HEK293T (cell line): ENCODE data around the gene SLAMF1.
A peak's percentile ranks its signal among the peaks of the same experiment; 100 is the strongest.

ENCODE experiments used
- CTCF ChIA-PET: fragments of 350-600 bp; formaldehyde crosslinking; extraction: SDS; loops from one replicate; lab custom pipeline; 2021; ENCODE audit warnings: antibody characterized with exemption, inconsistent platforms; lab: Yijun Ruan, JAX
- POLR2A ChIA-PET: fragments of 350-600 bp; formaldehyde crosslinking; extraction: SDS; loops from one replicate; lab custom pipeline; 2020; ENCODE audit warnings: antibody characterized with exemption, inconsistent platforms; lab: Yijun Ruan, JAX
- DNase-seq: peaks from one replicate; pipeline ENCODE4 v3.0.0; 2012; ENCODE audit warnings: mixed read lengths; ENCODE audit errors: extremely low spot score
- ARNT ChIP-seq: fragments of 450-650 bp; IDR thresholded peaks from 2 replicates; pipeline ENCODE4 v1.6.1; 2017; ENCODE audit warnings: mild to moderate bottlenecking
- BHLHE40 ChIP-seq: fragments of 450-650 bp; IDR thresholded peaks from 2 replicates; pipeline ENCODE4 v1.6.1; 2016; ENCODE audit warnings: mild to moderate bottlenecking, moderate library complexity, borderline replicate concordance
- CTBP1 ChIP-seq: fragments of 450-650 bp; IDR thresholded peaks from 2 replicates; pipeline ENCODE4 v1.6.1; 2016; ENCODE audit warnings: borderline replicate concordance
- ELF4 ChIP-seq: fragments of 450-650 bp; IDR thresholded peaks from 2 replicates; pipeline ENCODE4 v1.6.1; 2017; ENCODE audit warnings: antibody characterized with exemption
- FOXA1 ChIP-seq: fragments of 450-650 bp; IDR thresholded peaks from 2 replicates; pipeline ENCODE4 v1.6.1; 2016; ENCODE audit warnings: mild to moderate bottlenecking
- FOXK2 ChIP-seq: fragments of 450-650 bp; IDR thresholded peaks from 2 replicates; pipeline ENCODE4 v1.6.1; 2016; ENCODE audit warnings: mild to moderate bottlenecking
- FOXM1 ChIP-seq: fragments of 450-650 bp; IDR thresholded peaks from 2 replicates; pipeline ENCODE4 v1.6.1; 2017; ENCODE audit warnings: mild to moderate bottlenecking, borderline replicate concordance
- HDGF ChIP-seq: fragments of 450-650 bp; IDR thresholded peaks from 2 replicates; pipeline ENCODE4 v1.6.1; 2017; ENCODE audit warnings: antibody characterized with exemption, borderline replicate concordance
- L3MBTL2 ChIP-seq: fragments of 450-650 bp; conservative IDR thresholded peaks from 2 replicates; pipeline ENCODE4 v1.6.1; 2016; ENCODE audit warnings: mild to moderate bottlenecking
- LEF1 ChIP-seq: fragments of 450-650 bp; IDR thresholded peaks from 2 replicates; pipeline ENCODE4 v1.6.1; 2017; ENCODE audit warnings: mild to moderate bottlenecking, borderline replicate concordance
- NFRKB ChIP-seq: fragments of 450-650 bp; IDR thresholded peaks from 2 replicates; pipeline ENCODE4 v1.6.1; 2016; ENCODE audit warnings: mild to moderate bottlenecking, moderate library complexity
- SP1 ChIP-seq: fragments of 450-650 bp; IDR thresholded peaks from 2 replicates; pipeline ENCODE4 v1.6.1; 2017
- SUZ12 ChIP-seq: fragments of 450-650 bp; IDR thresholded peaks from 2 replicates; pipeline ENCODE4 v1.6.1; 2016; ENCODE audit warnings: mild to moderate bottlenecking
- TARDBP ChIP-seq: fragments of 450-650 bp; IDR thresholded peaks from 2 replicates; pipeline ENCODE4 v1.6.1; 2016
- ZNF384 ChIP-seq: fragments of 450-650 bp; IDR thresholded peaks from 2 replicates; pipeline ENCODE4 v1.6.1; 2016
- TF ChIP-seq, protein P1 (sequence below): fragments of 450-650 bp; IDR thresholded peaks from 2 replicates; pipeline ENCODE4 v1.6.1; 2016

SLAMF1 gene

DNA sequence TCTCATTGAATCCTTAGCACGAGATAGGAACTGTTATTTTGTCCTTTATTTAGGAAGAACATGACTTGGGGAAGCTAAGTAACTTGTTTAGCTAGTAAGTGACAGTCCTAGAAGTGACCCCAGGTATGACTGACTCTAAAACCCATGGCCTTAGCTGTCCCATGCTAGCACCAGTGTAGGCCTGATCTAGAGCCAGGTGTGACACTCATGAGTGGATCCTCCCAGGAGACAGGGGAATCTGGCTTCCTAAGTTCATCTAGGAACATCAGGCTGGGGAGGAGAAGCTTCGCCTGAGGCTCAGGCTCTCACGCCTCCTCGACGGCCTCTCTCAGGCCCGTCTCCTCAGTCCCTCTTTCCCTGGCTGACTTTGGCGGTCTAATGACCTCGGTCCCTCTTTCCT lies 33.6 kb upstream of the SLAMF1 start:
- no peak for TF ChIP-seq ELF4
- DNase-seq: no peak
- ChIA-PET POLR2A (no interaction called here), CTCF (interaction anchor here (0.6 to 1.2 kb wide), 2 partner anchors 8 to 40 kb away, joined by 3 read pairs; no protein-coding TSS in a partner anchor)

DNA sequence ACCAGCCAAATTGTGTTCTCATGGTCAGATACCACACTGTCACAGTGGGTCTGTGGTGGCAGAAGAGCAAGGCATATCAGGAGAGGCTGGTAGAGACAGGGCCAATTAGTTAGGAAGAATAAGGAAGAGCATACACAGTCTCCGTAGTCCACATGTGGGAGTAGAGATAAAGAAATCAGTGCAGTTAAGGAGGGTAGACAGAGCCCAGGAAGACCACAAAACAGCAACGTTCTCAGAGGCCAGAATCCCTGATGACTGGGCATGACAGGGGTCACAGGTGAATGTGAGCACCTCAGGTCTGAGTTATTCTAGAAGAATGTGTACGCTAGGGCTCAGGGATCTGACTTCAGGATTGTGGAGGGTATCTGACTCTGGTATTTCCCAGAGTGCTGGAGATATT lies 33.0 kb upstream of the SLAMF1 start:
- DNase-seq: no peak
- POLR2A ChIA-PET: no interaction called here
- TF ChIP-seq FOXA1 (no peak), FOXK2 (no peak), SUZ12 (no peak), SP1 (no peak), CTBP1 (no peak), NFRKB (no peak), ZNF384 (no peak), ELF4 (no peak), BHLHE40 (no peak), LEF1 (no peak), FOXM1 (no peak), L3MBTL2 (no peak), TARDBP (no peak), HDGF (no peak), ARNT (no peak)
- TF ChIP-seq, protein P1, sequence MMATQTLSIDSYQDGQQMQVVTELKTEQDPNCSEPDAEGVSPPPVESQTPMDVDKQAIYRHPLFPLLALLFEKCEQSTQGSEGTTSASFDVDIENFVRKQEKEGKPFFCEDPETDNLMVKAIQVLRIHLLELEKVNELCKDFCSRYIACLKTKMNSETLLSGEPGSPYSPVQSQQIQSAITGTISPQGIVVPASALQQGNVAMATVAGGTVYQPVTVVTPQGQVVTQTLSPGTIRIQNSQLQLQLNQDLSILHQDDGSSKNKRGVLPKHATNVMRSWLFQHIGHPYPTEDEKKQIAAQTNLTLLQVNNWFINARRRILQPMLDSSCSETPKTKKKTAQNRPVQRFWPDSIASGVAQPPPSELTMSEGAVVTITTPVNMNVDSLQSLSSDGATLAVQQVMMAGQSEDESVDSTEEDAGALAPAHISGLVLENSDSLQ: no peak
- CTCF ChIA-PET: no interaction called here

DNA sequence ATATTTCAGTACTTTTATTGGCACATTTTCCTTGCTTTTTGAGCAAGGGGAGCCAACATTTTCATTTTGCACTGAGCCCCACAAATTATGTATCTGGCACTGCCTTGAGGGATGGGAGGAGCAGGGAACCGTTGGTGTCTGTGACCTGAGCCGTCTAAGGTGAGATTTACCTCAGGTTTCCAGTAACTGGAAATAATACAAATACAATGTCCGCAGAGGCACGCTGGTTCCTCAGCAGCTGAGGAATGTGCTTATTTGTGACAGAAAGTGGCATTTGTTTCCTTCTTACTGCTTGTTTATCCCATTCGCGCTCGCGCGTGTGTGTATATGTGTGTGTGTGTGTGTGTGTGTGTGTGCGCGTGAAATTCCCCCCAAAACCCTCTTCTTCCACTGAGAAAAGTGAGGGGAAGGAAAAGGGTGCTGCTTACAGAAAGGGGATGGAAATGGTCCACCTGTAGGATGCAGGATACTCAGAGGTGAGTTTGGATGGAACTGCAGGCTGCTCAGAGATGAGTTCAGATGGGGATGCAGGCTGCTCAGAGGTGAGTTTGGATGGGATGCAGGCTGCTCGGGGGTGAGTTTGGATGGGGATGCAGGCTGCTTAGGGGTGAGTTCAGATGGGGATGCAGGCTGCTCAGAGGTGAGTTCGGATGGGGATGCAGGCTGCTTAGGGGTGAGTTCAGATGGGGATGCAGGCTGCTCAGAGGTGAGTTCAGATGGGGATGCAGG lies 30.2 kb upstream of the SLAMF1 start:
- ChIA-PET CTCF (no interaction called here), POLR2A (no interaction called here)
- TF ChIP-seq FOXA1 (no peak), TARDBP (no peak), FOXM1 (no peak), ARNT (no peak), ELF4 (no peak), ZNF384 (no peak), BHLHE40 (no peak), LEF1 (no peak), SP1 (no peak), SUZ12 (no peak)
- TF ChIP-seq, protein P1: no peak
- no peak for DNase-seq

DNA sequence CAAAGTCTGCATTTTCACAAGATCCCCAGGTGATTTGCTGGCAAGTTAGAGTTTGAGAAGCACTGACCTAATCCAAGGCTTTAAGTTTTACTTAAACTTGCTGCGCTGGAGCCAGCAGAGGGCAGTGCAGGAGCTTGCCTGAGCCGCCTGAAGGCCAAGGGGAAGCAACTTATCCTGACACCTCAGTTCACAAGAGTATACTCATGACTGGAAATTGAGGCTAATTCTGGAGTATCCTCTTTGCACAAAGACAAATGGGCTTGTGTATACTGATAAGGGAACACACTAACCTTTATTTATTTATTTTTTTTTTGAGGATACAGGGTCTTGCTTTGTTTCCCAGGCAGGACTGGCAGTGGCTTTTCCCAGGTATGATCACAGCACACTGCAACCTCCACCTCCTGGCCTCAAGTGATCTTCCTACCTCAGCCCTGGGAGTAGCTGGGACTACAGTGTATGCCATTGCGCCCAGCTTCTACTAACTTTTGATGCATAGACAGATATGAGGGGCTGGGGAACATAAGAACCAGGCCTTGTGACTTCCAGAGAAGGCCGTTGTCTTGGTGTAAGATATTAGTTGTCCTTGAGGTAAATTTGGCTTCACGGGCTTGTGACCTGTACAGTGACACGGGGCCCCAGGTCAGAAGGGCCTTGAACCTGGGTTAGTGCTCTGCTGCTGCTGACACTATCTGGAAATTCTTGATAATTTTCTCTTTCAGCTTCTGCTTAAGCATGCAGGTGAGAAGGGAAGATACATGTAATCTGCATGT lies 29.0 kb upstream of the SLAMF1 start:
- peak; percentile 68 for DNase-seq

DNA sequence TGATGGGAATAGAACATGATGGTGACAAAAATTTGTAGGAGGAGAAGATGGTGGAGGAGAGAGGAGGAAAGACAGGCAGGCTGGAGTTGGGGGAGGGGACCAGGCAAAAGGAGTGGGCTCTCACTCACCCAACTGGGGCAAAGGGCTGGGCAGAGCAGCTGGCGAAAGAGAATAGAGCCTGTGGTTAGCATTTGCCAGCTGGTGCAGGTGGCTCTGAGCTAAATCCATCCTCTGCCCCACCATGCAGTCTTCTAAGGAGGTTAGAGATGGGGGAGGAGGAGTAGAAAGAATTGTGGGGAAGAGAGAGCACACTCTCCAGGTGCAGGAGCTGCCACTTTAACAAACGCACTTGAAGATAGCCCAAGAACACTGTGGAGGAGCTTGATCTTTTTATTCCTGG lies 27.6 kb upstream of the SLAMF1 start:
- CTCF ChIA-PET: interaction anchor here (0.7 kb wide), 1 partner anchor 46 kb away, joined by 3 read pairs; no protein-coding TSS in a partner anchor
- TF ChIP-seq ELF4 (no peak), SUZ12 (no peak), FOXK2 (no peak), SP1 (no peak), NFRKB (no peak), L3MBTL2 (no peak), FOXA1 (no peak), HDGF (no peak), ARNT (no peak), CTBP1 (no peak), BHLHE40 (no peak), TARDBP (no peak), FOXM1 (no peak), ZNF384 (no peak), LEF1 (no peak)
- TF ChIP-seq, protein P1: no peak
- POLR2A ChIA-PET: no interaction called here
- no peak for DNase-seq

More for the DNA sequence above, 29.0 kb upstream of the SLAMF1 start:
- CTCF ChIA-PET: interaction anchor here (0.8 to 1.5 kb wide), 5 partner anchors 27 to 313 kb away, joined by 3 to 5 read pairs (median 3); no protein-coding TSS in a partner anchor
- TF ChIP-seq FOXM1: no peak
- no peak for TF ChIP-seq LEF1
- TF ChIP-seq SP1: no peak
- no peak for TF ChIP-seq ZNF384
- TF ChIP-seq NFRKB: no peak
- TF ChIP-seq HDGF: no peak
- TF ChIP-seq, protein P1: no peak
- TF ChIP-seq SUZ12: no peak
- TF ChIP-seq TARDBP: no peak
- TF ChIP-seq FOXK2: no peak
- no peak for TF ChIP-seq ARNT
- TF ChIP-seq L3MBTL2: no peak
- no peak for TF ChIP-seq ELF4
- TF ChIP-seq CTBP1: no peak
- TF ChIP-seq FOXA1: no peak
- TF ChIP-seq BHLHE40: no peak
- POLR2A ChIA-PET: no interaction called here
